Activated CD4-positive, alpha-beta T cell treated with anti-CD3 and anti-CD28 coated beads for 1 hour (primary cell): ENCODE data around the gene TRIM36.

Experiments
- DNase-seq: peaks from one replicate; pipeline ENCODE4 v3.0.0-alpha.2; 2020

The TRIM36 gene

DNA sequence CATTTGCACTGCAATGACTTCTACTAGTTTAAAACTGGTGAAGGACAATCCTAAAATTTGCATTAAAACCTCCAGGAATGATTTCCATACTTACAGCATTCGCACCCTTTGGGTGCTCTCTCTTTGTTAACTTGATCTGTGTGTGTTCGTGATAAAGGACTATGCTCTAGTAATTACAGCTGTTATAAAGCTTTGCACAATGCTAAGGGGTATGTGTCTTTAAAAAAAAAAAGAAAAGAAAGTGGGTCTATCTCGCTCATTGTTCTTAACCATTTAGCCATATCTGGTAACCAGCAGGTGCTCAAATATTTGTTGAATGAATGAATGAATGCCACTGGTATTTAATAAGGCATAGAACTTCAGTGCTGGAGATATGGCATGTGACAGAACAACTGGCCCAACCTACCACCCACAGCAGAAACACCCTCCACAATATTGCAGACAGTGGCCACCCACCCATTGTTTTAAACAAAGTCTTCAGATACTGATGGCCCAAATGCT, 8.7 kb downstream of the TRIM36 start:
- no peak for DNase-seq

DNA sequence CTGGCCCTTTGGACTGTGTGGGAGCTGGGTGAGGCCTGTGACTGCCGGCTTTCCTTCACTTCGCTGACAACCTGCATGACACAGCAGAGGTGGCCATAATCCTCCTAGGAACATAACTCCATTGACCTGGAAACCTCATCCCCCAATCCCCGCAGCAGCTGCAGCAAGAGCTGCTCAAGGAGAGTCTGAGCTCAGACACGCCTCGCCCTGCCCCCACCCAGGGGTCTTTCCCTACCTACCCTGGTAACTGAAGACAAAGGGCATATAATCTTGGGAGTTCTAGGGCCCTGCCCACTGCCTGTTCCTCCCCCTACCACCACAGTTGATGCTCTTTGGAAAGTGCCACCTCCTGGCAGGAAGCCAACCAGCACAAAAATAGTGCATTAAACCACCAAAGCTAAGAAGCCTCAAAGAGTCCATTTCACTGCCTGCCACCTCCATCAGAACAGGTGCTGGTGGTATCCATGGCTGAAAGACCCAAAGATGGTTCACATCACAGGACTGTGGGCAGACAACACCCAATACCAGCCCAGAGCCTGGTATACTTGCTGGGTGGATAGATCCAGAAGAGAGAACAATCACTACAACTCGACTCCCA, 18.4 kb downstream of the TRIM36 start:
- no peak for DNase-seq

DNA sequence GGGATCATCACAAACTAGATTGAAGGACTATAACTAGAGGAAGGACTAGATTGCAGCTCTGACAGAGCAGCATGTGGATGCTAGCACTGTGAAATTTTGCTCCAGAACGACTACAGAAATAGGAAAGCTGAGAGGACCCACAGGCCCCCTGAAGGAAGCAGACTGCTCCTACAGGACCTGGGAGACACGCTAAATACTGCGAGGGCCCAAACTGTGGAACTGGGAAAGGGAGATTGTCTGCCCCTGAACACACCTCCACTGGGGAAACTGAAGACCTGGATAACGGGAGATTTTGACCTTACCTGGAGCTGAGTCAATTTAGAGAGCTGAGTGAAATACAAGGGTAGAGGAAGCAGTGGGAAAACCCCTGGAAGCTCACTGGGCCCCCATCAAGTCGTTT, 19.2 kb downstream of the TRIM36 start:
- no peak for DNase-seq

DNA sequence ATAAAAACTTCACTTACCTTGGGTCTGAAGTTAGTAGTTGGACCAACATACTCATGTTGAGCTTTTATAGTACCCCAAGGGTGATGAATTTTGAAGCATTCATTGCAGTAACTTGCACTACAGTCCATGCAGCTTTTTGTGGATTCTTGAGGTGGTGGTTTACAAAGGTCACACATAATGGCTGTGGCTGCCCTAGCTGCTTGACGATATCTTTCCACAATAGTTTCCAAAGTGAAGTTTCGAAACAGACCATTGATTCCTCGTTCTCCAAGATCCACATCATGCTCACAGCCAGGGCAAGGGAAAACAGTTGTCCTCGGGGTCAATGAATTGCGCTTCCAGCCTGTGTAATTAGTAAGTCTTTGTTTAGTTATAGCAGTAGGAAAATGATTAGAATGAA, 22.7 kb downstream of the TRIM36 start:
- DNase-seq = no peak

DNA sequence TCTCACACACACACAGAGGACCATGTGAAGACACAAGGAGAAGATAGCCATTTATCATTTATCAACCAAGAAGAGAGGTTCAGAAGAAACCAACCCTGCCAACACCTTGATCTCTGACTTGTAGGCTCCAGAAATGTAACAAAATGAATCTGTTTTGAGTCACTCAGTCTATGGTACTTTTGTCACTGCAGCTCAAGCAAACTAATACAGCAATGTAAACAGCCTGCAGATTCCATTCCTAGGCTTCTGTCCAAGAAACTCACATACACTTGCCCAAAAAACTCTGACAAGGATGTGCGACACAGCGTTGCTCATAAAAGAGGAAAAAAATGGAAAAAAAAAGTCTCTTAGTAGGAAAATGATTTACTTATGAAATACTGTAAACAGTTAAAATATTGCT, 33.4 kb downstream of the TRIM36 start:
- no peak for DNase-seq

DNA sequence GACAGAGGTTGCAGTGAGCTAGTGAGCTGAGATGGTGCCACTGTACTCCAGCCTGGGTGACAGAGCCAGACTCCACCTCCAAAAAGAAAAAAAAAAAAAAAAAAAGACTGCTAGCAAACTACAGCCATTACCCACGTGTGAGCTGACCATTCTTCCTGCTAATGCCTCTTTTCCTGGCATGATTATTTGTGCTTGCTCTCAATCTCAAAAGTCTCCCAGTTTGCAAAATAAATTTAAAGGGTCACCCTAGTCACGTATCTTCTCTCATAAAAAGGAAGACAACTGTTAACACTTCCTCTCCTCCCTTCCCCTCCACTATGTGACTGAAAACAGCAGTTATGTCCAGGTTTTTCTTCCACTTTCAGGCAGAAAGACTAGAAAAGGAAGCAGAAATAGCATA, 37.2 kb downstream of the TRIM36 start:
- no peak for DNase-seq

DNA sequence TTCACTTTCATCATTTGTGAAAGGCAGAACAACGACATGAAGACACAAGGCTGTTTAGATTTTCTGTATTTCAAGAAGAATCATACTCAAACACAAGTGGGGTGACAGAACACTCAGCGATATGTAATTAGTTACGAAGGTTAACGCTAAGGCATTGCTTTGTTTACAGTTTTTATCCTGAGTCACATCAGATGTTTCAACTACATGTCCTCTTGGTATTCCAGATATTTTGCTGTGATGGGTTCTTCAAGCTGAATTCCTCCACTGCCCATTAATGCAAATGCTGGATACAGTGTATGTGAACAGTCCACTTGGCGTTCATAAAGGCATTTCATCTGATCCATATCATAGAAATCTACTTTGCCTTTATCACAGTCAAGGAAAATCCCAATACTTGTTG, 43.4 kb downstream of the TRIM36 start:
- no peak for DNase-seq

DNA sequence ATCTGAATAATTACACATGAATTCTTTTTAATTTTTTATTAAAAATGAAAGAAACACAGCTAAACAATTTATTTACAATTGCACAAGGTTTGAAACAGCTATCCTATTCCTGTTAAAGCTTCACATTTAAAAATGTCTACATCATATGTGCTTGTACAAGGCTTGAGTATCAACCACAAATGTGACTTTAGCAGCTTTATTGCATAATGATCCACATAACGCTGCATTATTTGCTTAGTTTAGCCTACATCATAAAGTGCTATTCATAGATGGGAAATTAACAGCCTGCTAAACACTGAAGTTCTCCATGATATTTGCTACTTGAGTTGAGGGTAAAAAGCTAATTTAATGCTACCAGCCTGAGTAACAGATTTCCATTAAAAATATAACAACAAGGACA, 45.0 kb downstream of the TRIM36 start:
- no peak for DNase-seq

DNA sequence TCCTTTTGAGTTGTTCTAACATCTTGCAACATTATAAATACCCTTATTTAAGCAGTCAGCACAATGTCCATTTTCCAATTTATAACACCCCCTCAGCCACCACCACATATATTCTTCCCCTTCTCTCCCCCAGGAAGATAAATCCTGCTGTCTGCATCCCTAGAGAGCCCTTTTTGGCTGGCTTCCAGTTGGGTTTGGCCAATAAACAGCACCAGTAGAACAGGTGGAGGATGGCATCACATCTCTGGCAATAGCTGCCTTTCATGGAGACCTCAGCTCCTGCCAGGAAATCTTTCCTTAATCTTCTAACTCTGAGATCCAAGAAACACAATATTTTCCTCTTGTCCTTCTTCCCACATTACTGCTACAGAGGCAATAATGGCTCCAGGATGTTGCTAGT, 53.7 kb downstream of the TRIM36 start:
- DNase-seq = no peak

DNA sequence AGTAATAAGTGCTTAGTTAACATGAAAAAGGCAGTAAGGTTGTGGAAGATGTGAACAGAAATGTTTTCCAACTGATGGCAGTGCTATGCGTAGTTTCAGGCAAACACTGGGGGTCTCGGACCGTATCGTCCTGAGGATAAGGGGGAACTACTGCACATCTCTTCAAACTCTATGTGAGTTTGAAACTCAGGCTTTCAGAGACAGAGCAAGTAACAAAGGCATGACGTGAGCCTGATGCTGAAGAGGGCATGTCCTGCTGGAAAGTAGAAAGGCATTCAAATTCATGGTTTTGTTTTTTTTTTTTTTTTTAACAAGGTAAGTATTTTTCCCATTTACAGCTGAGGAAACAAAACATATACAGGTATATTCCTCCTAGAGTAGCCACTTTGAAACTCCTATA, 59.9 kb downstream of the TRIM36 start:
- DNase-seq = no peak

DNA sequence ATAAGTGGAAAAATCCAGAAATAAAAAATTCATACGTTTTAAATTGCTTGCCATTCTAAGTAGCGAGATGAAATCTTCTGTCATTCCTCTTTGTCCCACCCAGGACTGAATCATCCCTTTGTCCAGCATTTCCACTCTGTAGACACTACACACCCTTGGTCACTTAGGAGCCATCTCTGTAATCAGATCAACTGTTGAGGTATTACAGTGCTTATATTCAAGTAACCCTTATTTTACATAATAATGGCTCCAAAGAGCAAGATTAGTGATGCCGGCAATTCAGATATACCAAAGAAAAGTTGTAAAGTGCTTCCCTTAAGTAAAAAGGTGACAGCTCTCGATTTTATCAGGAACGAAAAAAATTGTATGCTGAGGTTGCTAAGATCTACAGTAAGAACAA, 60.4 kb downstream of the TRIM36 start:
- no peak for DNase-seq

DNA sequence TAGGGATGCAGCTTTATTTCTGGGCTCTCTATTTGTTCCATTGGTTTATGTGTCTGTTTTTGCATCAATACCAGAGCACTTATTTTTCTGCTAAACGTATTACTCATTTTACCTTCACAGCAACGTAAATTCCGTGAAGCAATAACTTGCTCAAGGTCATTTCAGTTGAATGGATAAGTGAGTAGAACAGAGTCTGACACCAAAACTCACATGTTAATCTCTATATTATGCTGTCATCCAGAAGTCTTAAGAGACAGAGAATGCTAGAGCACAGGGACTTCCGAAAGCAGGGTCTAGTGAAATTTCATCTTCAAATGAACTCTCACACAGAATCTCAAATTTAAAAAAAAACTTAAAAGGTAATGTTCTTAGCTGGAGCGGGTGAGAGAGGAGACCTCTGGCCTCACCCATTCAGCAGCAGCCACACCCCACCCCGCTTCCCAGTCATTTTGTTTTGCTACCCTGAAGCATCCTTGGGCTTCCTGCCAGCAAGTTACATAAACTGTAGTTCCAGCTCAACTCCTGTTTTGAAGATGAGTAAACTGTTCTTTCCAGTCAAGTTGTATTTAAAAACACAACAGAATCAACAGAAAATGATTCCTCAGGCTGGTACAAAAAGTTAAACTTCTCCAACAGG, 69.3 kb downstream of the TRIM36 start:
- no peak for DNase-seq

DNA sequence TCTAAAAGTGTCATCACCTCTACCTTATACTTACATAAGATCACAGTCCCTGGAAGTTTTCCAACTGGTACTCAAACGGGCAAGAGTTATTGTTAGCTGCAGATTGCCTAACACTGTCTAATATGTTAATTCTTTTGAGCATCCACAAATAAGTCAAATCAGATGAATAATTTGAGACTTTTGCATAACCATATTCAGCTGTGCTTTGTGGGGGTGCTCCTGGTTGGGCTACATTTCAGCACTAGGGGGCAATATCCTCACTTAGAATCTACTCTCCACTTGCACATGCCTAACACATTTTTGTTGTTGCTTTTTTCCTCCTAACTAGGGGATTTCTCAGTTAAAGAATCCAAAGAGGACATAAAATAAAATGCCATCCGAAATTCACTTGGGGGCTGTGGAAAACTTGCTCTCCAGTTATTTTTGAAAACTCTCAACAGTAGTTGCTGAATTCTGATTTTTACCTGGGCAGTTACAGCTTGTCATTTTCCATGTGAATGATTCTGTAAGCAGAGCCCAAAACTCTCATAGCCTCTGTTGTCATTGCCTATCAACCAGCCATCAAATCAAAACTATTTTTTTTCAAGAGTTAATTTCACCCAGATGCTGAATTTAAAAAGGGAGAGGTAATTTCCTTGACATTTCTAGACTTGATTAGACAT, 71.5 kb downstream of the TRIM36 start:
- DNase-seq = no peak

DNA sequence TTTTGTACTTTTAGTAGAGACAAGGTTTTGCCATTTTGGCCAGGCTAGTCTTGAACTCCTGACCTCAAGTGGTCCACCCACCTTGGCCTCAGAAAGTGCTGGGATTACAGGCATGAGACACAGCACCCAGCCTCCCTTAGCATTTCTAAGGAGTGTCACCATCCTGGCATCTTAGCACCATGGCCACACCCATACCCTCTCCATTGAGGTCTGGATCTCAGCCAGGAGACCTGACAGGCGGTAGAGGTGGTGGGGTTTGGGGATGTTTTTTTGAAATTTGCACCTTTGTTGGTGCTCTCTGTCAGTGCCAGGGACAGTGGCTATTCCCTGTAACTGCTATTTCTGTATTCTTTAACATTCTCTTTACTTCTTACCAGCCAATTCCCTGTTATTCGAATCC, 72.5 kb downstream of the TRIM36 start:
- DNase-seq = no peak

DNA sequence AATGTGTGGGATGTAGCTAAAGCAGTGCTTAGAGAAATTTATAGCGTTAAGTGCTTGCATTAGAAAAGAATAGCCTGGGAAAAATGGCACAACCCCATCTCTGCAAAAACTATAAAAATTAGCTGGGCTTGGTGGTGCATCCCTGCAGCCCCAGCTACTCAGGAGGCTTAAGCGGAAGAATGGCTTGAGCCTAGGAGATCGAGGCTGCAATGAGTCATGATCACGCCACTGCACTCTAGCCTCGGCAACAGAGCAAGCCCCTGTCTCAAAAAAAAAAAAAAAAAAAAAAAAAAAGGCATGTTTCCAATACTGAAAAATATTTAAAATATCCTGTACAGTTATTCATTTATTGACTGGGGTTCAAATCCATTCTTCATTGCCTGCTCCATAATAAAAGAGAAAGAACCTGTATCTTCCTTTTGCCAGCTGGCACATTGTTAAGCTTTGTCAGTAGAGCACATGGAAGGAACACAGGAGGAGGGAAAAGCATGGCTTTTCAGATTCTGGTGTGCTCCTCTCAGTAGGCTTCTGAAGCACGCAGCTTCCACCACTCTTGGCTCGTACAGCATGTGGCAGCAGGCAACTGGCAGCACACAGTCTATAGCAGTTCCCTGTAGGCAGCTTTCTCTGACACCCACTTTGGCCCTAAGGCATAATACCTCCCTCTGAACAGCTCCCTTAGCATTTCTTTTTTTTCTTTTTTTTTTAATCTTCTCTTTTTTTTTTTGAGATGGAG, 73.5 kb downstream of the TRIM36 start:
- no peak for DNase-seq

DNA sequence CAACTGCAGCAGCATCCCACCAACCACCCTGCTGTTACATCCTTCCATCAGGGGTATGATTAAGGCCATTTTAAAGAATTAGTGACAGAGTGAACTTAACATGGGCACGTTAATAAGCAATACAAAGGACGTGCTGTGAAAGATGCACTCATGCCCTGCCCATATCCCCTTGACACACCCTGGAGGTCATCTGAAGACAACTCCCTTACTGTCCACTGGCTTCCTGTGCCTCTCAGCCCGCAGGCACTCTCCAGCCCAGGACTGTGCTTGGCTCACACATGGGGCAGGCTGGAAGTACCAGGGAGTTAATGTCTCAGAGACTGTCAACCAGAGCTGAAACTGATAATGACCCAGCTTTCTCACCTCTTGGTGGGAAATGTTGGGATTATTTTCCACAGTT, 81.8 kb downstream of the TRIM36 start:
- no peak for DNase-seq

DNA sequence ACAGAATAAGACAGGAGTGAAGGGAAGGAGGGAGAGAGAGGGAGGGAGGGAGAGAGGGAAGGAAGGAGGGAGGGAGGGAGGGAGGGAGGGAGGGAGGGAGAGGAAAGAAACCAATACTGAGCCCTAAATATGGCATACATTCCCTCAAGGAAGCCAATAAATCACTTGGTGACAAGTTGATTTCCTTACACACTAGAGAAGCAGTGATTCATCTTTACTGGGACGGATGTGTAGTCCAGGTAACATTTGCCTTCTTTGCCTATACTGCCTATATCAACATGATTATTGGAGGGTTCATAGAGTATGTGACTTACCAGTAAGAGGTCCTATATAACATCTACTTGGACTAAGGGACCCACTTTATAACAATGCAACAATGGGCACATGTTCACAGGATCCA, 83.2 kb downstream of the TRIM36 start:
- DNase-seq = no peak

DNA sequence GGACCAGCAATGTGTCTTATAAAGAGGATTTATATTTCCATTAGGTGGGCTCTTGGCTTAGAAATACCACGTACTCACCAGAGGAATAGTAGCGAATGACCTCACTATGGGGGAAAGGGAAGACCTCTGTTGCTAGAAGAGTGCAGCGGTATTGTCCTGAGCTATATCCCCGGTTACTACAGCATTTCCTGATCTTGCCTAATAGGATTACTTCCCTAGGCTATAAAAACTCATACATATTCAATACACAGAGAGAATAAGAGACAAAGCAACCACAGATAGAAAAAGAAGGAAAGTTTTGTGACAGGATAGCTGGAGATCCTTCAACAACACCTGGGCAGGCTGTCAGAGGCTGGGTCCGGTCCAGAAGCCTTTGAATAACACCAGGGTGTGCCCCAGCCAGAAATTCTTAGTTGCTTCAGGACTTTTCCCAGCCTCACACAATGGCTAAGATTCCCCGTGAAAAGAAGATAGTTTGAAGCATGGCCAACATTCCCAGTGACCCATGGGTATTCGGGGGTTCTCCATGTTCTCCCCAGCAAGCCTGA, 85.4 kb downstream of the TRIM36 start:
- DNase-seq = no peak

DNA sequence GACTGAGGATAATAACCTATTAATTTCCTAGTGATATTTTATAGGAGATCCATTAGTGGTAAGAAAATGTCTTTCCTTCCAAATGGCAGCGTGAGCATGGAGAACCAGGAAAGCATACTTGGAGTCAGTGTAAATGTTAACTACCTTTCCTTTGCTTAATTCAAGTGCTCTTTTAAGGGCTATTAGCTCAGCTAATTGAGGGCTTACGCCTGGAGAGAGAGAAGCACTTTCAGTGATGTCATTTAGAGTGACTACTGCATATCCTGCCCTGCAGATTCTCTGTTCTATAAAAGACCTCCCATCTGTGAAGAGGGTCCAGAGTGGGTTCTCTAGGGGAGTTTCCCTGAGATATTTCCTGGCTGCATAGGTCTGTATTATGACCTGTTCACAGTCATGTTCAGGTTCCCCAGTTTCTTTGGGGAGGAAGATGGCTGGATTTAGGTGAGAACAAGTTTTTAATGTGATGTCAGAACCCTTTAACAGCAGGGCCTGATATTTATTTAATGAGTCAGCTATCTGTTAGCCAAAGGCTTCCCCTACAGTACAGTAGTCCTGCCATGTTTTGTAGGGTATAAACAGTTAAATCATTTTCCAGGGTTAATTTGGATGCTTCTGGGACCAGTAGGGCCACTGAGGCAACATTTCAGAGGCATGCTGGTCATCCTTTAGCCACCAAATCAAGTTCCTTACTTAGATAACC, 89.6 kb downstream of the TRIM36 start:
- no peak for DNase-seq
